Tibial artery (tissue), 4 donors: Measurements from ENCODE around the gene EEPD1.

Experiments used
- DNase-seq, 2 donors: peaks; one replicate each; pipeline ENCODE4 v3.0.0-alpha.2; 2019
- H3K27ac ChIP-seq, 2 donors: fragments of 200-600 bp; sonication (generic) in 1 of 2; 1 replicate in 1 of 2; 2 replicates in 1 of 2; pipeline ENCODE4 v1.5.1; 2018 to 2019; ENCODE audit warnings: mild to moderate bottlenecking in 1 of 2
- H3K27me3 ChIP-seq, 2 donors: fragments of 200-600 bp; sonication (generic) in 1 of 2; one replicate each; pipeline versions ENCODE4 v1.5.1 to v1.6.0; 2016 to 2019
- H3K36me3 ChIP-seq, 3 donors: fragments of 200-600 bp; sonication (generic) in 2 of 3; one replicate each; pipeline ENCODE4 v1.5.1; 2016 to 2019; ENCODE audit warnings: mild to moderate bottlenecking in 2 of 3
- H3K4me1 ChIP-seq, 4 donors: fragments of 200-600 bp; sonication (generic) in 2 of 4; 1 replicate in 3 of 4; 2 replicates in 1 of 4; pipeline ENCODE4 v1.5.1; 2016 to 2019
- H3K4me3 ChIP-seq, 2 donors: fragments of 200-600 bp; sonication (generic) in 1 of 2; 1 replicate in 1 of 2; 2 replicates in 1 of 2; pipeline ENCODE4 v1.5.1; 2018 to 2019; ENCODE audit warnings: mild to moderate bottlenecking in 2 of 2
- H3K9me3 ChIP-seq, 3 donors: fragments of 200-600 bp; sonication (generic) in 1 of 3; one replicate each; pipeline ENCODE4 v1.5.1; 2016 to 2019
- CTCF ChIP-seq, 2 experiments: fragments of 200-600 bp in 1 of 2; fragments of 450-650 bp in 1 of 2; IDR thresholded peaks; one replicate each; pipeline ENCODE4 v1.5.1; 2017 to 2019; ENCODE audit warnings: antibody characterized with exemption in 2 of 2, mild to moderate bottlenecking in 1 of 2, moderate library complexity in 1 of 2
- intact Hi-C: fragments of 100-400 bp; cut with DNase I; formaldehyde crosslinking; loops from one replicate; pipeline ENCODE4 v1.15.0; 2023; ENCODE audit warnings: low total_unique reads

The EEPD1 gene

GRCh38 chr7:36182854-36183604 lies 30.0 kb downstream of the EEPD1 start:
- Histone ChIP-seq H3K4me1 (peaks cover 0 to 39% (median 18%) of the 10 kb centered on the region in 4 donors), H3K36me3 (no peaks in the 10 kb centered on the region), H3K27ac (peak overlapping the region in 1 of 2 donors; percentile 17), H3K27me3 (no peaks in the 10 kb centered on the region), H3K4me3 (no peak overlapping the region), H3K9me3 (no peaks in the 10 kb centered on the region)
- TF ChIP-seq CTCF (IDR thresholded peaks at IDR 0.05), result no peak
- intact Hi-C loops, result no loop called here
- no peak for DNase-seq

GRCh38 chr7:36185092-36185491 lies 32.0 kb downstream of the EEPD1 start:
- Histone ChIP-seq H3K4me1 (peaks cover 0 to 35% (median 15%) of the 10 kb centered on the region in 4 donors), H3K36me3 (no peaks in the 10 kb centered on the region), H3K27ac (no peak overlapping the region), H3K4me3 (no peak overlapping the region), H3K9me3 (no peaks in the 10 kb centered on the region), H3K27me3 (no peaks in the 10 kb centered on the region)
- DNase-seq, result no peak
- TF ChIP-seq CTCF (IDR thresholded peaks at IDR 0.05), result no peak
- intact Hi-C loops, result no loop called here

- H3K36me3 ChIP-seq, result no peaks in the 10 kb centered on the region
- intact Hi-C loops, result no loop called here
- H3K4me1 ChIP-seq, result peaks cover 0 to 35% (median 12%) of the 10 kb centered on the region in 4 donors
- H3K27me3 ChIP-seq, result no peaks in the 10 kb centered on the region
- no peaks in the 10 kb centered on the region for H3K9me3 ChIP-seq
- no peak for DNase-seq
- no peak for TF ChIP-seq CTCF (IDR thresholded peaks at IDR 0.05)
- no peak overlapping the region for H3K27ac ChIP-seq
- no peak overlapping the region for H3K4me3 ChIP-seq
These were observed 32.7 kb downstream of the EEPD1 start for GRCh38 chr7:36185756-36186155.

GRCh38 chr7:36186359-36187121 lies 33.5 kb downstream of the EEPD1 start:
- H3K4me3 ChIP-seq, result no peak overlapping the region
- no peaks in the 10 kb centered on the region for H3K9me3 ChIP-seq
- DNase-seq, result no peak
- intact Hi-C loops, result no loop called here
- TF ChIP-seq CTCF (IDR thresholded peaks at IDR 0.05), result no peak
- no peaks in the 10 kb centered on the region for H3K36me3 ChIP-seq
- H3K4me1 ChIP-seq, result peaks cover 0 to 27% (median 7%) of the 10 kb centered on the region in 4 donors
- H3K27ac ChIP-seq, result no peak overlapping the region
- no peaks in the 10 kb centered on the region for H3K27me3 ChIP-seq

- Histone ChIP-seq H3K4me3 (no peak overlapping the region), H3K27ac (no peak overlapping the region), H3K36me3 (no peaks in the 10 kb centered on the region), H3K27me3 (no peaks in the 10 kb centered on the region), H3K9me3 (no peaks in the 10 kb centered on the region), H3K4me1 (peaks cover 0 to 10% (median 3%) of the 10 kb centered on the region in 4 donors)
- intact Hi-C loops, result no loop called here
- DNase-seq, result no peak
- TF ChIP-seq CTCF (IDR thresholded peaks at IDR 0.05), result no peak
These were observed 35.2 kb downstream of the EEPD1 start for GRCh38 chr7:36188266-36188665.
